Measurements from ENCODE around the gene PRKCA.

Gene PRKCA

DNA sequence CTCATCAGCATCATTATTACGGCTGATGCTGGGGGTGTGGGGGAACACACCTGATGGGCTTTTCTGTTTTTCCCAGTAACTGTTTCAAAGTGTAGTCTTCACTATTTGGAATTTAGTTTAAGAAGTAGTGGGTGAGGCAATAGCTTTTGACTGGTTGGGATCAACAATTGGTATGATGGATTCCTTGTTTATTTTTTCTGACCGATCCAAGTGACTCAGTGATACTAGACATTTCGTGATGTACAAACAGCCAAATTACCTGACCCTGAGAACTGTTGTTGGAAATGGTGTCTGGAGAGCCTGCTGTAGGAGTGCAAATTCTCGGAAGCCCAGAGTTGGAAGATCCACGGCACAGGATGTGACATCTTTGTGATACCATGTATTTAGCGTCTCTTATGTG lies 204.2 kb downstream of the PRKCA start:
- ChIA-PET POLR2A (ENCODE audit: low non-redundant PET) (no interaction called here), CTCF (interaction anchor here (1.1 kb wide), 1 partner anchor 16 kb away, joined by 3 read pairs; no protein-coding TSS in a partner anchor)
- TF ChIP-seq, protein P1, sequence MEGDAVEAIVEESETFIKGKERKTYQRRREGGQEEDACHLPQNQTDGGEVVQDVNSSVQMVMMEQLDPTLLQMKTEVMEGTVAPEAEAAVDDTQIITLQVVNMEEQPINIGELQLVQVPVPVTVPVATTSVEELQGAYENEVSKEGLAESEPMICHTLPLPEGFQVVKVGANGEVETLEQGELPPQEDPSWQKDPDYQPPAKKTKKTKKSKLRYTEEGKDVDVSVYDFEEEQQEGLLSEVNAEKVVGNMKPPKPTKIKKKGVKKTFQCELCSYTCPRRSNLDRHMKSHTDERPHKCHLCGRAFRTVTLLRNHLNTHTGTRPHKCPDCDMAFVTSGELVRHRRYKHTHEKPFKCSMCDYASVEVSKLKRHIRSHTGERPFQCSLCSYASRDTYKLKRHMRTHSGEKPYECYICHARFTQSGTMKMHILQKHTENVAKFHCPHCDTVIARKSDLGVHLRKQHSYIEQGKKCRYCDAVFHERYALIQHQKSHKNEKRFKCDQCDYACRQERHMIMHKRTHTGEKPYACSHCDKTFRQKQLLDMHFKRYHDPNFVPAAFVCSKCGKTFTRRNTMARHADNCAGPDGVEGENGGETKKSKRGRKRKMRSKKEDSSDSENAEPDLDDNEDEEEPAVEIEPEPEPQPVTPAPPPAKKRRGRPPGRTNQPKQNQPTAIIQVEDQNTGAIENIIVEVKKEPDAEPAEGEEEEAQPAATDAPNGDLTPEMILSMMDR (conservative IDR thresholded peaks at IDR 0.05; ENCODE audit: low read depth): no peak
- no peak for DNase-seq (ENCODE audit: low spot score)
- H3K27ac ChIP-seq: no peak overlapping the region

DNA sequence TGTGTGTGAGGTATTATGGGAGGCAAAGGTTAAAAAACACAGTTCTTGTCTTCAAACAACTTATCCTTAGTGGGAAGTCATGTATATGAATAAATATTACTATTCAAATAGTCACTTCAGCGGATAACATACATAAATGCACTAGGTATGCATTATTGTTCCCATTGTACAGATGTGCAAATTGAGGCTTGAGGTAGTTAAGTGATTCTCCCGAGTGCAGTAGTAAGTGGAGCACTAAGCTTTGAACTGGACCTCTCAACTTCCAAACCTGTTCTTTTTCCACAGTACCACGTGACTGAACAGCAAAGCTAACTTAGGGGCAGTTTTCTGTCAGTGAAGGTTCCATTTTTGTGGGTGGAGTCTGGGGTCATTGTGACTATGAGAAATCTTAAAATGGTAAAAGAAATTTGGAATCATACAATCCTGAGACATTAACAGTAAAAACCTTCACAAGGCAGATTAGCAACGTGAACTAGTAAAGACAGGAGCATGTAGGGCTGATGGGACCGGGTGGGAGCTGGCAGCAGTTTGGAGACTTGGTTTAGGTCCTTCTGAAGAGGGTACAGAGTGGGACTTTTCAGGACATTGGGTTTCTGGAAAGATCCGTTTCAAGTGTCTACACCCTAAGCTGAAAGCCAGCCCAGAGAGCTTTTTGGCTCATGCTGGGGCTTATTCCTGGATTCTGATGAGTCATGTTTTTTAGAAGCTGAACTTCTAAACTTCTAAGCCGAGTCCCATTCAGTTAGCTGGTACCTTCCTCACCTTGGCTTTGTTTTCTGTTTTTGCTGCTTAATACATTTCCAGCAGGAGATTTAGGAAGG lies 204.9 kb downstream of the PRKCA start:
- ChIA-PET CTCF (interaction anchor here (1.1 kb wide), 1 partner anchor 15 kb away, joined by 3 read pairs; no protein-coding TSS in a partner anchor), POLR2A (ENCODE audit: low non-redundant PET) (no interaction called here)
- peak; percentile 77 for DNase-seq (ENCODE audit: low spot score)
- H3K27ac ChIP-seq: peak overlapping the region; percentile 55; the same call in 1 of the 2 replicates
- TF ChIP-seq, protein P1 (conservative IDR thresholded peaks at IDR 0.05; ENCODE audit: low read depth): no peak

- POLR2A ChIA-PET (ENCODE audit: low non-redundant PET): no interaction called here
- CTCF ChIA-PET: no interaction called here
- peak overlapping the region; percentile 84 for H3K27ac ChIP-seq
- TF ChIP-seq, protein P1 (conservative IDR thresholded peaks at IDR 0.05; ENCODE audit: low read depth): no peak
- DNase-seq (ENCODE audit: low spot score): no peak
Observed at GRCh38 chr17:66507982-66508760, 205.8 kb downstream of the PRKCA start.

- H3K27ac ChIP-seq: peak overlapping the region; percentile 84
- peak; percentile 69 for DNase-seq (ENCODE audit: low spot score)
- ChIA-PET POLR2A (ENCODE audit: low non-redundant PET) (no interaction called here), CTCF (interaction anchor here (0.6 kb wide), 1 partner anchor 211 kb away, joined by 3 read pairs; no protein-coding TSS in a partner anchor)
- TF ChIP-seq, protein P1 (conservative IDR thresholded peaks at IDR 0.05; ENCODE audit: low read depth): no peak
Observed at GRCh38 chr17:66508896-66509844, 206.8 kb downstream of the PRKCA start.

- TF ChIP-seq, protein P1 (conservative IDR thresholded peaks at IDR 0.05; ENCODE audit: low read depth): no peak
- H3K27ac ChIP-seq: no peak overlapping the region
- DNase-seq (ENCODE audit: low spot score): no peak
- ChIA-PET POLR2A (ENCODE audit: low non-redundant PET) (no interaction called here), CTCF (interaction anchor here (0.6 kb wide), 1 partner anchor 210 kb away, joined by 3 read pairs; no protein-coding TSS in a partner anchor)
Observed at GRCh38 chr17:66509926-66510325, 207.5 kb downstream of the PRKCA start.
